HG02938 (cell line): ENCODE results near the gene ACBD6.

Source experiments
- ATAC-seq: cut with Tn5 transposase; IDR thresholded peaks from one replicate; pipeline ENCODE4 v1.9.1; 2021; ENCODE audit warnings: mild to moderate bottlenecking, moderate library complexity; ENCODE audit not compliant: unreplicated experiment

ACBD6 gene

GRCh38 chr1:180301135-180301742 lies 201.1 kb downstream of the ACBD6 start:
- ATAC-seq: no peak

- no peak for ATAC-seq
Observed at GRCh38 chr1:180299479-180300221, 202.7 kb downstream of the ACBD6 start.

- ATAC-seq: no peak
Observed at GRCh38 chr1:180295999-180296398, 206.4 kb downstream of the ACBD6 start.

GRCh38 chr1:180294711-180295110 lies 207.7 kb downstream of the ACBD6 start:
- no peak for ATAC-seq

GRCh38 chr1:180291004-180291403 lies 211.4 kb downstream of the ACBD6 start:
- no peak for ATAC-seq

- ATAC-seq: no peak
Observed at GRCh38 chr1:180290265-180291001, 211.9 kb downstream of the ACBD6 start.

- no peak for ATAC-seq
Observed at GRCh38 chr1:180288940-180289339, 213.4 kb downstream of the ACBD6 start.

GRCh38 chr1:180287988-180288705 lies 214.2 kb downstream of the ACBD6 start:
- ATAC-seq: no peak

GRCh38 chr1:180286417-180286816 lies 216.0 kb downstream of the ACBD6 start:
- ATAC-seq: no peak

GRCh38 chr1:180283098-180283497 lies 219.3 kb downstream of the ACBD6 start:
- no peak for ATAC-seq

- ATAC-seq: no peak
Observed at GRCh38 chr1:180282401-180283044, 219.9 kb downstream of the ACBD6 start.

- ATAC-seq: no peak
Observed at GRCh38 chr1:180281490-180281889, 220.9 kb downstream of the ACBD6 start.

GRCh38 chr1:180280617-180281016 lies 221.8 kb downstream of the ACBD6 start:
- ATAC-seq: no peak

- no peak for ATAC-seq
Observed at GRCh38 chr1:180279651-180280050, 222.7 kb downstream of the ACBD6 start.

GRCh38 chr1:180278596-180279395 lies 223.6 kb downstream of the ACBD6 start:
- ATAC-seq: no peak

- ATAC-seq: no peak
Observed at GRCh38 chr1:180278194-180278515, 224.2 kb downstream of the ACBD6 start.

GRCh38 chr1:180277476-180278193 lies 224.7 kb downstream of the ACBD6 start:
- ATAC-seq: no peak

GRCh38 chr1:180275726-180276125 lies 226.7 kb downstream of the ACBD6 start:
- no peak for ATAC-seq

- ATAC-seq: no peak
Observed at GRCh38 chr1:180274221-180274620, 228.2 kb downstream of the ACBD6 start.
